HEK293 (cell line): Measurements from ENCODE around the gene ISG15.

Experiments
- GLI2 ChIP-seq: fragments of 450-650 bp; formaldehyde crosslinking; IDR thresholded peaks from 2 replicates; pipeline ENCODE4; 2017; ENCODE audit warnings: missing biosample characterization, missing genetic modification characterization, low read depth, borderline replicate concordance
- GLIS1 ChIP-seq: fragments of 450-650 bp; formaldehyde crosslinking; IDR thresholded peaks from 2 replicates; pipeline ENCODE4 v1.5.1; 2016; ENCODE audit warnings: missing biosample characterization, missing genetic modification characterization
- GLIS2 ChIP-seq: fragments of 450-650 bp; formaldehyde crosslinking; IDR thresholded peaks from 2 replicates; pipeline ENCODE4 v1.5.1; 2016; ENCODE audit warnings: missing biosample characterization, missing genetic modification characterization
- IKZF3 ChIP-seq: fragments of 450-650 bp; IDR thresholded peaks from 2 replicates; pipeline ENCODE4 v1.5.0; 2018; ENCODE audit warnings: missing biosample characterization, mild to moderate bottlenecking, missing genetic modification characterization, moderate library complexity
- MEIS1 ChIP-seq: sonication (generic); formaldehyde crosslinking; IDR thresholded peaks from 2 replicates; pipeline ENCODE4 v1.8.1; 2022; ENCODE audit warnings: missing genetic modification reagents, mild to moderate bottlenecking, borderline replicate concordance
- MYNN ChIP-seq: fragments of 450-650 bp; formaldehyde crosslinking; IDR thresholded peaks from 2 replicates; pipeline ENCODE4 v1.5.1; 2016; ENCODE audit warnings: missing biosample characterization, missing genetic modification characterization, borderline replicate concordance
- OSR2 ChIP-seq: fragments of 450-650 bp; formaldehyde crosslinking; IDR thresholded peaks from 2 replicates; pipeline ENCODE4 v1.5.1; 2016; ENCODE audit warnings: missing biosample characterization, missing genetic modification characterization
- PRDM1 ChIP-seq: fragments of 450-650 bp; formaldehyde crosslinking; IDR thresholded peaks from 2 replicates; pipeline ENCODE4; 2016; ENCODE audit warnings: missing biosample characterization, missing genetic modification characterization
- SP7 ChIP-seq: fragments of 450-650 bp; formaldehyde crosslinking; IDR thresholded peaks from 2 replicates; pipeline ENCODE4 v1.5.1; 2016; ENCODE audit warnings: missing biosample characterization, missing genetic modification characterization
- WT1 ChIP-seq: fragments of 450-650 bp; formaldehyde crosslinking; IDR thresholded peaks from 2 replicates; pipeline ENCODE4 v1.5.1; 2016; ENCODE audit warnings: missing biosample characterization, missing genetic modification characterization
- ZBTB20 ChIP-seq: fragments of 450-650 bp; formaldehyde crosslinking; IDR thresholded peaks from 2 replicates; pipeline ENCODE4 v1.5.1; 2016; ENCODE audit warnings: missing biosample characterization, missing genetic modification characterization
- ZBTB48 ChIP-seq: fragments of 450-650 bp; formaldehyde crosslinking; IDR thresholded peaks from 2 replicates; pipeline ENCODE4 v1.5.1; 2016; ENCODE audit warnings: missing biosample characterization, missing genetic modification characterization
- ZNF112 ChIP-seq: fragments of 450-650 bp; formaldehyde crosslinking; IDR thresholded peaks from 2 replicates; pipeline ENCODE4 v1.5.0; 2017; ENCODE audit warnings: missing biosample characterization, missing genetic modification characterization
- ZNF214 ChIP-seq: fragments of 450-650 bp; formaldehyde crosslinking; IDR thresholded peaks from 2 replicates; pipeline ENCODE4 v1.5.1; 2017; ENCODE audit warnings: missing biosample characterization, mild to moderate bottlenecking, missing genetic modification characterization, borderline replicate concordance
- ZNF239 ChIP-seq: fragments of 450-650 bp; formaldehyde crosslinking; IDR thresholded peaks from 2 replicates; pipeline ENCODE4 v1.5.1; 2016; ENCODE audit warnings: missing biosample characterization, missing genetic modification characterization
- ZNF292 ChIP-seq: fragments of 450-650 bp; formaldehyde crosslinking; IDR thresholded peaks from 2 replicates; pipeline ENCODE4 v1.5.1; 2016; ENCODE audit warnings: low read depth, missing biosample characterization, missing genetic modification characterization, borderline replicate concordance
- ZNF426 ChIP-seq: fragments of 450-650 bp; formaldehyde crosslinking; IDR thresholded peaks from 2 replicates; pipeline ENCODE4 v1.5.1; 2017; ENCODE audit warnings: missing biosample characterization, missing genetic modification characterization, mild to moderate bottlenecking, inconsistent platforms, moderate library complexity
- ZNF48 ChIP-seq: fragments of 450-650 bp; formaldehyde crosslinking; IDR thresholded peaks from 2 replicates; pipeline ENCODE4 v1.5.1; 2016; ENCODE audit warnings: missing biosample characterization, missing genetic modification characterization
- ZNF521 ChIP-seq: fragments of 450-650 bp; formaldehyde crosslinking; IDR thresholded peaks from 2 replicates; pipeline ENCODE4 v1.5.1; 2017; ENCODE audit warnings: missing biosample characterization, mild to moderate bottlenecking, missing genetic modification characterization
- ZNF530 ChIP-seq: fragments of 450-650 bp; formaldehyde crosslinking; IDR thresholded peaks from 2 replicates; pipeline ENCODE4 v1.5.1; 2016; ENCODE audit warnings: low read depth, missing biosample characterization, missing genetic modification characterization
- ZNF558 ChIP-seq: fragments of 450-650 bp; formaldehyde crosslinking; IDR thresholded peaks from 2 replicates; pipeline ENCODE4 v1.5.1; 2016; ENCODE audit warnings: missing biosample characterization, missing genetic modification characterization
- ZNF560 ChIP-seq: fragments of 450-650 bp; formaldehyde crosslinking; IDR thresholded peaks from 2 replicates; pipeline ENCODE4 v1.5.1; 2017; ENCODE audit warnings: missing biosample characterization, missing genetic modification characterization, borderline replicate concordance
- ZNF791 ChIP-seq: fragments of 450-650 bp; formaldehyde crosslinking; IDR thresholded peaks from 2 replicates; pipeline ENCODE4 v1.5.1; 2016; ENCODE audit warnings: missing biosample characterization, missing genetic modification characterization
- TF ChIP-seq, protein P1 (sequence below): IDR thresholded peaks from 2 replicates; pipeline ENCODE4 v1.6.1; 2011; ENCODE audit warnings: mild to moderate bottlenecking, low read depth, low read length, borderline replicate concordance
- TF ChIP-seq, protein P2 (sequence below): fragments of 450-650 bp; formaldehyde crosslinking; IDR thresholded peaks from 2 replicates; pipeline ENCODE4 v1.5.1; 2016; ENCODE audit warnings: missing biosample characterization, missing genetic modification characterization, borderline replicate concordance
- TF ChIP-seq, protein P3 (sequence below): fragments of 450-650 bp; formaldehyde crosslinking; IDR thresholded peaks from 2 replicates; pipeline ENCODE4 v1.5.1; 2016; ENCODE audit warnings: missing biosample characterization, missing genetic modification characterization
- TF ChIP-seq, protein P4 (sequence below): fragments of 450-650 bp; formaldehyde crosslinking; IDR thresholded peaks from 2 replicates; pipeline ENCODE4 v1.5.1; 2017; ENCODE audit warnings: missing biosample characterization, missing genetic modification characterization
- TF ChIP-seq, protein P5 (sequence below): fragments of 450-650 bp; formaldehyde crosslinking; IDR thresholded peaks from 2 replicates; pipeline ENCODE4 v1.5.1; 2016; ENCODE audit warnings: missing biosample characterization, missing genetic modification characterization
- TF ChIP-seq, protein P6 (sequence below): fragments of 450-650 bp; formaldehyde crosslinking; IDR thresholded peaks from 2 replicates; pipeline ENCODE4 v1.5.1; 2017; ENCODE audit warnings: missing biosample characterization, missing genetic modification characterization

ISG15 gene

DNA sequence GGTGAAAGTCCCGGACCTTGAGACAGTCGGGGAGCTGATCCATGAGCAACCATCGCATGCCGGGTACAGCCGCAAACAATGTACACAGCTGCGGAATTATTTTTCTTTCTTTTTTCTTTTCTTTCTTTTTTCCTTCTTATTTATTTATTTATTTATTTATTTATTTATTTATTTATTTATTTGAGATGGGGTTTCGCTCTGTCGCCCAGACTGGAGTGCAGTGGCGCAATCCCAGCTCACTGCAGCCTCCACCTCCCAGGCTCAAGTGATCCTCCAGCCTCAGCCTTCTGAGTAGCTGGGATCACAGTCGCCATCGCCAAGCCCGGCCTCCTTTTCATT is 28.9 kb upstream of the ISG15 start (continued):
- TF ChIP-seq ZNF530 (tag by site-specific recombination) (0 out of 2 replicates have a peak, but pooled peaks have one; percentile 46), ZBTB48 (tag by site-specific recombination) (no peak), ZNF560 (tag by site-specific recombination) (peak; percentile 51; the same call in 1 of the 2 replicates), ZNF112 (tag by site-specific recombination) (no peak), OSR2 (tag by site-specific recombination) (no peak), ZBTB20 (no peak), GLI2 (tag by site-specific recombination) (peak; percentile 72; the same call in 1 of the 2 replicates), ZNF558 (peak; percentile 82), ZNF791 (tag by site-specific recombination) (peak; percentile 75; the same call in 1 of the 2 replicates), ZNF521 (tag by site-specific recombination) (no peak), ZNF48 (tag by site-specific recombination) (no peak), WT1 (tag by site-specific recombination) (no peak), GLIS1 (no peak), MEIS1 (CRISPR knock-in tag) (no peak), GLIS2 (peak; percentile 2; the same call in 1 of the 2 replicates), PRDM1 (tag by site-specific recombination) (no peak), MYNN (tag by site-specific recombination) (no peak), SP7 (tag by site-specific recombination) (no peak), IKZF3 (no peak), ZNF214 (tag by site-specific recombination) (no peak; the same call in 1 of the 2 replicates), ZNF426 (peak; percentile 87), ZNF239 (tag by site-specific recombination) (no peak), ZNF292 (tag by site-specific recombination) (peak; percentile 65; the same call in 1 of the 2 replicates)
- TF ChIP-seq, protein P1, sequence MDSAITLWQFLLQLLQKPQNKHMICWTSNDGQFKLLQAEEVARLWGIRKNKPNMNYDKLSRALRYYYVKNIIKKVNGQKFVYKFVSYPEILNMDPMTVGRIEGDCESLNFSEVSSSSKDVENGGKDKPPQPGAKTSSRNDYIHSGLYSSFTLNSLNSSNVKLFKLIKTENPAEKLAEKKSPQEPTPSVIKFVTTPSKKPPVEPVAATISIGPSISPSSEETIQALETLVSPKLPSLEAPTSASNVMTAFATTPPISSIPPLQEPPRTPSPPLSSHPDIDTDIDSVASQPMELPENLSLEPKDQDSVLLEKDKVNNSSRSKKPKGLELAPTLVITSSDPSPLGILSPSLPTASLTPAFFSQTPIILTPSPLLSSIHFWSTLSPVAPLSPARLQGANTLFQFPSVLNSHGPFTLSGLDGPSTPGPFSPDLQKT = no peak
- TF ChIP-seq, protein P2, sequence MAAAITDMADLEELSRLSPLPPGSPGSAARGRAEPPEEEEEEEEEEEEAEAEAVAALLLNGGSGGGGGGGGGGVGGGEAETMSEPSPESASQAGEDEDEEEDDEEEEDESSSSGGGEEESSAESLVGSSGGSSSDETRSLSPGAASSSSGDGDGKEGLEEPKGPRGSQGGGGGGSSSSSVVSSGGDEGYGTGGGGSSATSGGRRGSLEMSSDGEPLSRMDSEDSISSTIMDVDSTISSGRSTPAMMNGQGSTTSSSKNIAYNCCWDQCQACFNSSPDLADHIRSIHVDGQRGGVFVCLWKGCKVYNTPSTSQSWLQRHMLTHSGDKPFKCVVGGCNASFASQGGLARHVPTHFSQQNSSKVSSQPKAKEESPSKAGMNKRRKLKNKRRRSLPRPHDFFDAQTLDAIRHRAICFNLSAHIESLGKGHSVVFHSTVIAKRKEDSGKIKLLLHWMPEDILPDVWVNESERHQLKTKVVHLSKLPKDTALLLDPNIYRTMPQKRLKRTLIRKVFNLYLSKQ (tag by site-specific recombination) = peak; percentile 32; the same call in 1 of the 2 replicates
- TF ChIP-seq, protein P3, sequence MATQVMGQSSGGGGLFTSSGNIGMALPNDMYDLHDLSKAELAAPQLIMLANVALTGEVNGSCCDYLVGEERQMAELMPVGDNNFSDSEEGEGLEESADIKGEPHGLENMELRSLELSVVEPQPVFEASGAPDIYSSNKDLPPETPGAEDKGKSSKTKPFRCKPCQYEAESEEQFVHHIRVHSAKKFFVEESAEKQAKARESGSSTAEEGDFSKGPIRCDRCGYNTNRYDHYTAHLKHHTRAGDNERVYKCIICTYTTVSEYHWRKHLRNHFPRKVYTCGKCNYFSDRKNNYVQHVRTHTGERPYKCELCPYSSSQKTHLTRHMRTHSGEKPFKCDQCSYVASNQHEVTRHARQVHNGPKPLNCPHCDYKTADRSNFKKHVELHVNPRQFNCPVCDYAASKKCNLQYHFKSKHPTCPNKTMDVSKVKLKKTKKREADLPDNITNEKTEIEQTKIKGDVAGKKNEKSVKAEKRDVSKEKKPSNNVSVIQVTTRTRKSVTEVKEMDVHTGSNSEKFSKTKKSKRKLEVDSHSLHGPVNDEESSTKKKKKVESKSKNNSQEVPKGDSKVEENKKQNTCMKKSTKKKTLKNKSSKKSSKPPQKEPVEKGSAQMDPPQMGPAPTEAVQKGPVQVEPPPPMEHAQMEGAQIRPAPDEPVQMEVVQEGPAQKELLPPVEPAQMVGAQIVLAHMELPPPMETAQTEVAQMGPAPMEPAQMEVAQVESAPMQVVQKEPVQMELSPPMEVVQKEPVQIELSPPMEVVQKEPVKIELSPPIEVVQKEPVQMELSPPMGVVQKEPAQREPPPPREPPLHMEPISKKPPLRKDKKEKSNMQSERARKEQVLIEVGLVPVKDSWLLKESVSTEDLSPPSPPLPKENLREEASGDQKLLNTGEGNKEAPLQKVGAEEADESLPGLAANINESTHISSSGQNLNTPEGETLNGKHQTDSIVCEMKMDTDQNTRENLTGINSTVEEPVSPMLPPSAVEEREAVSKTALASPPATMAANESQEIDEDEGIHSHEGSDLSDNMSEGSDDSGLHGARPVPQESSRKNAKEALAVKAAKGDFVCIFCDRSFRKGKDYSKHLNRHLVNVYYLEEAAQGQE (tag by site-specific recombination) = peak; percentile 78
- TF ChIP-seq, protein P4, sequence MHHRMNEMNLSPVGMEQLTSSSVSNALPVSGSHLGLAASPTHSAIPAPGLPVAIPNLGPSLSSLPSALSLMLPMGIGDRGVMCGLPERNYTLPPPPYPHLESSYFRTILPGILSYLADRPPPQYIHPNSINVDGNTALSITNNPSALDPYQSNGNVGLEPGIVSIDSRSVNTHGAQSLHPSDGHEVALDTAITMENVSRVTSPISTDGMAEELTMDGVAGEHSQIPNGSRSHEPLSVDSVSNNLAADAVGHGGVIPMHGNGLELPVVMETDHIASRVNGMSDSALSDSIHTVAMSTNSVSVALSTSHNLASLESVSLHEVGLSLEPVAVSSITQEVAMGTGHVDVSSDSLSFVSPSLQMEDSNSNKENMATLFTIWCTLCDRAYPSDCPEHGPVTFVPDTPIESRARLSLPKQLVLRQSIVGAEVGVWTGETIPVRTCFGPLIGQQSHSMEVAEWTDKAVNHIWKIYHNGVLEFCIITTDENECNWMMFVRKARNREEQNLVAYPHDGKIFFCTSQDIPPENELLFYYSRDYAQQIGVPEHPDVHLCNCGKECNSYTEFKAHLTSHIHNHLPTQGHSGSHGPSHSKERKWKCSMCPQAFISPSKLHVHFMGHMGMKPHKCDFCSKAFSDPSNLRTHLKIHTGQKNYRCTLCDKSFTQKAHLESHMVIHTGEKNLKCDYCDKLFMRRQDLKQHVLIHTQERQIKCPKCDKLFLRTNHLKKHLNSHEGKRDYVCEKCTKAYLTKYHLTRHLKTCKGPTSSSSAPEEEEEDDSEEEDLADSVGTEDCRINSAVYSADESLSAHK = no peak
- TF ChIP-seq, protein P5, sequence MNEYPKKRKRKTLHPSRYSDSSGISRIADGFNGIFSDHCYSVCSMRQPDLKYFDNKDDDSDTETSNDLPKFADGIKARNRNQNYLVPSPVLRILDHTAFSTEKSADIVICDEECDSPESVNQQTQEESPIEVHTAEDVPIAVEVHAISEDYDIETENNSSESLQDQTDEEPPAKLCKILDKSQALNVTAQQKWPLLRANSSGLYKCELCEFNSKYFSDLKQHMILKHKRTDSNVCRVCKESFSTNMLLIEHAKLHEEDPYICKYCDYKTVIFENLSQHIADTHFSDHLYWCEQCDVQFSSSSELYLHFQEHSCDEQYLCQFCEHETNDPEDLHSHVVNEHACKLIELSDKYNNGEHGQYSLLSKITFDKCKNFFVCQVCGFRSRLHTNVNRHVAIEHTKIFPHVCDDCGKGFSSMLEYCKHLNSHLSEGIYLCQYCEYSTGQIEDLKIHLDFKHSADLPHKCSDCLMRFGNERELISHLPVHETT = 0 out of 2 replicates have a peak, but pooled peaks have one; percentile 35
- TF ChIP-seq, protein P6, sequence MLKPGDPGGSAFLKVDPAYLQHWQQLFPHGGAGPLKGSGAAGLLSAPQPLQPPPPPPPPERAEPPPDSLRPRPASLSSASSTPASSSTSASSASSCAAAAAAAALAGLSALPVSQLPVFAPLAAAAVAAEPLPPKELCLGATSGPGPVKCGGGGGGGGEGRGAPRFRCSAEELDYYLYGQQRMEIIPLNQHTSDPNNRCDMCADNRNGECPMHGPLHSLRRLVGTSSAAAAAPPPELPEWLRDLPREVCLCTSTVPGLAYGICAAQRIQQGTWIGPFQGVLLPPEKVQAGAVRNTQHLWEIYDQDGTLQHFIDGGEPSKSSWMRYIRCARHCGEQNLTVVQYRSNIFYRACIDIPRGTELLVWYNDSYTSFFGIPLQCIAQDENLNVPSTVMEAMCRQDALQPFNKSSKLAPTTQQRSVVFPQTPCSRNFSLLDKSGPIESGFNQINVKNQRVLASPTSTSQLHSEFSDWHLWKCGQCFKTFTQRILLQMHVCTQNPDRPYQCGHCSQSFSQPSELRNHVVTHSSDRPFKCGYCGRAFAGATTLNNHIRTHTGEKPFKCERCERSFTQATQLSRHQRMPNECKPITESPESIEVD = no peak
